ENCODE measurements around the gene MEIS3. TPM values are rescaled to one million over a fixed set of nuclear protein-coding genes. Genes with fewer than 3 reads are reported as not detected.

The MEIS3 gene
- total and polyA plus RNA-seq, 9 donors, result 7.2 to 30.6 (median 18.6) TPM

- Histone ChIP-seq H3K27me3 (peaks cover 6% of the 10 kb centered on the region), H3K4me1 (ENCODE audit: insufficient read depth) (peaks cover 3% of the 10 kb centered on the region), H3K9me3 (no peaks in the 10 kb centered on the region), H3K4me3 (no peak overlapping the region), H3K36me3 (no peaks in the 10 kb centered on the region), H3K27ac (no peak overlapping the region)
- no peak for DNase-seq
- intact Hi-C loops (cut with DNase I), result no loop called here
- WGBS, 3 donors, result 77 to 91% (median 81%) methylated on average over 5 of the region's 5 CpGs
- TF ChIP-seq CTCF (IDR thresholded peaks at IDR 0.05) (no peak), POLR2A (IDR thresholded peaks at IDR 0.05) (no peak), EP300 (IDR thresholded peaks at IDR 0.05) (no peak)
These were observed 42.5 kb upstream of the MEIS3 start for GRCh38 chr19:47461876-47462275.

- H3K4me1 ChIP-seq (ENCODE audit: insufficient read depth), result peaks cover 3% of the 10 kb centered on the region
- intact Hi-C loops (cut with DNase I), result no loop called here
- H3K27me3 ChIP-seq, result peaks cover 10% of the 10 kb centered on the region
- TF ChIP-seq CTCF (IDR thresholded peaks at IDR 0.05), result no peak
- no peak for TF ChIP-seq EP300 (IDR thresholded peaks at IDR 0.05)
- no peak for TF ChIP-seq POLR2A (IDR thresholded peaks at IDR 0.05)
- H3K36me3 ChIP-seq, result no peaks in the 10 kb centered on the region
- peaks cover 0 to 11% of the 10 kb centered on the region in 2 donors for H3K9me3 ChIP-seq
- 81 to 87% (median 86%) methylated on average over 14 of the region's 14 CpGs for WGBS, 3 donors
- DNase-seq, result no peak
- H3K4me3 ChIP-seq, result no peak overlapping the region
- H3K27ac ChIP-seq, result no peak overlapping the region
These were observed 40.1 kb upstream of the MEIS3 start for GRCh38 chr19:47459477-47459876.

GRCh38 chr19:47458672-47459071 is 39.3 kb upstream of the MEIS3 start:
- no peak overlapping the region for H3K4me3 ChIP-seq
- TF ChIP-seq POLR2A (IDR thresholded peaks at IDR 0.05), result no peak
- no peaks in the 10 kb centered on the region for H3K36me3 ChIP-seq
- H3K4me1 ChIP-seq (ENCODE audit: insufficient read depth), result peaks cover 3% of the 10 kb centered on the region
- peaks cover 0 to 11% of the 10 kb centered on the region in 2 donors for H3K9me3 ChIP-seq
- intact Hi-C loops (cut with DNase I), result no loop called here
- no peak for DNase-seq
- 16 to 24% (median 18%) methylated on average over 5 of the region's 5 CpGs for WGBS, 3 donors
- peaks cover 10% of the 10 kb centered on the region for H3K27me3 ChIP-seq
- H3K27ac ChIP-seq, result no peak overlapping the region

- 15 to 49% (median 20%) methylated on average over 43 to 77 of the region's 77 CpGs for WGBS, 3 donors
- TF ChIP-seq CTCF (IDR thresholded peaks at IDR 0.05), result no peak
- no peak for TF ChIP-seq EP300 (IDR thresholded peaks at IDR 0.05)
- no peak for TF ChIP-seq POLR2A (IDR thresholded peaks at IDR 0.05)
- Histone ChIP-seq H3K4me3 (no peak overlapping the region), H3K27me3 (peaks cover 10% of the 10 kb centered on the region), H3K27ac (no peak overlapping the region), H3K9me3 (peaks cover 0 to 11% of the 10 kb centered on the region in 2 donors), H3K4me1 (ENCODE audit: insufficient read depth) (peaks cover 3% of the 10 kb centered on the region), H3K36me3 (no peaks in the 10 kb centered on the region)
- intact Hi-C loops (cut with DNase I), result loop anchor here in 1 of 4 donors (1.0 kb wide), 1 partner anchor 35 kb away; no protein-coding TSS in a partner anchor
- DNase-seq, result no peak
These were observed 37.6 kb upstream of the MEIS3 start for GRCh38 chr19:47456721-47457474.

- no peak for DNase-seq
- Histone ChIP-seq H3K36me3 (no peaks in the 10 kb centered on the region), H3K27ac (no peak overlapping the region), H3K4me1 (ENCODE audit: insufficient read depth) (peaks cover 4% of the 10 kb centered on the region), H3K27me3 (no peaks in the 10 kb centered on the region), H3K4me3 (no peak overlapping the region), H3K9me3 (peaks cover 0 to 4% of the 10 kb centered on the region in 2 donors)
- TF ChIP-seq EP300 (IDR thresholded peaks at IDR 0.05), result no peak
- TF ChIP-seq POLR2A (IDR thresholded peaks at IDR 0.05), result no peak
- no peak for TF ChIP-seq CTCF (IDR thresholded peaks at IDR 0.05)
- intact Hi-C loops (cut with DNase I), result no loop called here
- 52 to 64% (median 61%) methylated on average over 7 of the region's 7 CpGs for WGBS, 3 donors
These were observed 31.2 kb upstream of the MEIS3 start for GRCh38 chr19:47450478-47450877.

All from ovary (tissue), 9 donors.